Neutrophil (primary cell): ENCODE results near the gene LGALS7.

ENCODE experiments used
- H3K27ac ChIP-seq: fragments of 200-600 bp; sonication (generic); 2 replicates; pipeline ENCODE4 v1.5.1; 2016; ENCODE audit warnings: mild to moderate bottlenecking, moderate library complexity
- H3K27me3 ChIP-seq: fragments of 200-600 bp; sonication (generic); 2 replicates; pipeline ENCODE4 v1.6.0; 2016; ENCODE audit warnings: mild to moderate bottlenecking
- H3K36me3 ChIP-seq: fragments of 200-600 bp; sonication (generic); 2 replicates; pipeline ENCODE4 v1.5.1; 2017
- H3K4me1 ChIP-seq, 2 experiments: fragments of 200-600 bp in 1 of 2; sonication (generic) in 1 of 2; 1 replicate in 1 of 2; 2 replicates in 1 of 2; pipeline versions ENCODE4 v1.5.1 to v1.6.1; 2013 to 2016; ENCODE audit warnings: low read depth in 1 of 2, low read length in 1 of 2, mild to moderate bottlenecking in 1 of 2, moderate library complexity in 1 of 2; ENCODE audit not compliant: control insufficient read depth in 1 of 2, insufficient read depth in 1 of 2
- H3K4me3 ChIP-seq, 2 experiments: fragments of 200-600 bp in 1 of 2; sonication (generic) in 1 of 2; 1 replicate in 1 of 2; 2 replicates in 1 of 2; pipeline ENCODE4 v1.5.1; 2013 to 2016; ENCODE audit warnings: low read depth in 1 of 2, low read length in 1 of 2, mild to moderate bottlenecking in 1 of 2, moderate library complexity in 1 of 2
- H3K9me3 ChIP-seq: fragments of 200-600 bp; sonication (generic); 2 replicates; pipeline ENCODE4 v1.5.1; 2016
- TF ChIP-seq, protein P1 (sequence below): fragments of 200-600 bp; sonication (generic); IDR thresholded peaks from 2 replicates; pipeline ENCODE4 v1.5.1; 2016; ENCODE audit warnings: antibody characterized with exemption

Gene LGALS7

DNA sequence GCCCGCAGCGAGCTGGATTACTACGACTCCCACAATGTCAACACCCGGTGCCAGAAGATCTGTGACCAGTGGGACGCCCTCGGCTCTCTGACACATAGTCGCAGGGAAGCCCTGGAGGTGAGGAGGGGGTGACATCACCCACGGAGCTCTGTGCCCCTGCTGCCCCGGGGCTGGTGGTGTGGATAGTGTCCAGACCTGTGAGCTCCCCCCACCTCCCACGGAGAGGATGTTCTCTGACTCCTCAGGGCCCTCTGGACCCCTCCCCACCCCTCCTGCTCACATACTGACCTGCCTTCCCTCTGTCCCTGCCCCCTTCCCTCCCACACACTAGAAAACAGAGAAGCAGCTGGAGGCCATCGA is 49.7 kb downstream of the LGALS7 start:
- Histone ChIP-seq H3K4me1 (no peaks in the 10 kb centered on the region), H3K27me3 (no peaks in the 10 kb centered on the region), H3K27ac (no peak overlapping the region), H3K9me3 (no peaks in the 10 kb centered on the region), H3K4me3 (no peak overlapping the region), H3K36me3 (peaks cover 100% of the 10 kb centered on the region)
- TF ChIP-seq, protein P1, sequence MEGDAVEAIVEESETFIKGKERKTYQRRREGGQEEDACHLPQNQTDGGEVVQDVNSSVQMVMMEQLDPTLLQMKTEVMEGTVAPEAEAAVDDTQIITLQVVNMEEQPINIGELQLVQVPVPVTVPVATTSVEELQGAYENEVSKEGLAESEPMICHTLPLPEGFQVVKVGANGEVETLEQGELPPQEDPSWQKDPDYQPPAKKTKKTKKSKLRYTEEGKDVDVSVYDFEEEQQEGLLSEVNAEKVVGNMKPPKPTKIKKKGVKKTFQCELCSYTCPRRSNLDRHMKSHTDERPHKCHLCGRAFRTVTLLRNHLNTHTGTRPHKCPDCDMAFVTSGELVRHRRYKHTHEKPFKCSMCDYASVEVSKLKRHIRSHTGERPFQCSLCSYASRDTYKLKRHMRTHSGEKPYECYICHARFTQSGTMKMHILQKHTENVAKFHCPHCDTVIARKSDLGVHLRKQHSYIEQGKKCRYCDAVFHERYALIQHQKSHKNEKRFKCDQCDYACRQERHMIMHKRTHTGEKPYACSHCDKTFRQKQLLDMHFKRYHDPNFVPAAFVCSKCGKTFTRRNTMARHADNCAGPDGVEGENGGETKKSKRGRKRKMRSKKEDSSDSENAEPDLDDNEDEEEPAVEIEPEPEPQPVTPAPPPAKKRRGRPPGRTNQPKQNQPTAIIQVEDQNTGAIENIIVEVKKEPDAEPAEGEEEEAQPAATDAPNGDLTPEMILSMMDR: no peak

DNA sequence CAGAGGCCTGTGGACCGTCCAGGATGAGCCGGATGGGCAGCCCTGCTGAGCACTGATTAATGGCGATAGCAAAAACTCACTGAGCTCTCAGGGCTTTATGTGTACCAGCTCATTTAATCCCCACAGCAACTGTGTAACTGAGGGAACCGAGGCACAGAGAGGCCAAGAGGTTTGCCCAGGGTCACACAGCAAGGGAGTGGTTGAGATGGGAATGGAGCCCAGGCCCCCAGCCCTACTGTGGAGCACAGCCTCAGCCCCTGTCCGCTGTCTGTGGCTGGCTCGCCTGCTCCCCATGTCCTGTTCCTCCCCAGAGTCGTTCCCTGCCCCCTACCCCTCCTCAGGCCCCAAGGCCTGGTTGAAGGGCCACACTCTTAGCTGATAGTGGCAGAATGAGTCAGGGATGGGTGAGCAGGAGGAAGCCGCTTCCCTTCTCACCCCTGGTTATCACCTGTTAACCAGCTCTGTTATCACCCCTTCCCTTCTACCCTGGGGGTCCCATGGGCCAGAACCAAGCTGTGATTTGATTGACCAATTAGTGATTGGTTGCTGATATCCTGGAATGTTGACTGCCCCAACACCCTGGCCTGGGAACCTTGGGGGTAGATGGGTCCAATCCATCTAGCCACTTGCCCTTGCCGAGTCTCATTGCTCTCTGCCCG is 50.2 kb downstream of the LGALS7 start:
- no peaks in the 10 kb centered on the region for H3K9me3 ChIP-seq
- peaks cover 100% of the 10 kb centered on the region for H3K36me3 ChIP-seq
- TF ChIP-seq, protein P1: no peak
- no peak overlapping the region for H3K27ac ChIP-seq
- H3K4me1 ChIP-seq: no peaks in the 10 kb centered on the region
- H3K4me3 ChIP-seq: no peak overlapping the region
- no peaks in the 10 kb centered on the region for H3K27me3 ChIP-seq

DNA sequence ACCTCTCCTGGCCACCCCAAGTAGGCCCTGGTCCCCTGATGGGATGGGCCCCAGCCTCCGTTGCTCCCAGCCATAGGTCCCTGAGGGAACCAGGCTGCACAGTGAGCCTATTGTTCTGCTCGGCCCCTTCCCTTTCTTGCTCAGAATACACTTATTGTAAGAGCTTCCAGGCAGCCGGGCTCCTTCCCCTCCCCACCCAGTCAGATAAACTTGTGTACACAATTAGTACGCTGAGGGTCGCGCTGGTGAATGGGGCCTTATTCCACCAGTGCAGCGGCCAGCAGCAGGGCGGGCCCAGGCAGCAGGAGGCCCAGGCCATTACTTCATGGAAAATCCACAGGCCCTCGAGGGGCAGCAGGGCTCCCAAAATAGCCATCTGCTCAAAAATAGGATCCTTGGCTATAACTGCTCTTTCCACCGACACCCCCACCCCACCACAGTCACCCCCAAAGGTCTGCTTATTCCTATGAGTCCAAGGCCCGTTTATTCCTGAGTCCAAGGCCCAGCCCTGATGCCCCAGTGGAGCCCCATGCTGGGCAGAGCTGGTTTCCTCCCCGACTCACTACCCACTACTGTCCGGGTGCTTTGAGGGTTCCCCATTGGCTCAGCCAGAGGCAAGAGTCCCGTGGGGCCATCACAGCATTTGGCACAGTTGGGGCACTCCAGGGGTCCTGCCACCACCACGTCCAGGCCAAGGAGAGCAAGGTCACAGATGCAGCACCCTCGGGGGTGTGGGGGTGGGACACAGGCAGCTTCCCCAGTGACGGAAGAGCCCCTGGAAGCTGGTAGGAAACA is 51.1 kb downstream of the LGALS7 start:
- H3K36me3 ChIP-seq: peaks cover 100% of the 10 kb centered on the region
- H3K4me1 ChIP-seq: no peaks in the 10 kb centered on the region
- no peak overlapping the region for H3K4me3 ChIP-seq
- TF ChIP-seq, protein P1: no peak
- no peaks in the 10 kb centered on the region for H3K27me3 ChIP-seq
- H3K9me3 ChIP-seq: no peaks in the 10 kb centered on the region
- no peak overlapping the region for H3K27ac ChIP-seq

DNA sequence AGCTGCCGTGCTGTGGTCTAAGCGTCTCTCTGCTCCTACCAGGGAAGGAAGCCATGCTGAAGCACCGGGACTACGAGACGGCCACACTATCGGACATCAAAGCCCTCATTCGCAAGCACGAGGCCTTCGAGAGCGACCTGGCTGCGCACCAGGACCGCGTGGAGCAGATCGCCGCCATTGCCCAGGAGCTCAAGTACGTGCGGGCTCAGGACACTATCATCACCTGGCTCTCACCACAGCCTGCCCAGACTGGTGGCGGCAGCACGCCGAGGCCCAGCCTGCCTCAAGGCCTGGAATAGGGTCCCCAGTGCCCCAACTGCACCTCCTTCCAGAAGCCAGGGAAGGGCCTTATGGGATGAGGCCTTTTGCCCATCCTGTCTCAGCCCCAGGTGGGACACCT is 51.8 kb downstream of the LGALS7 start:
- Histone ChIP-seq H3K27ac (no peak overlapping the region), H3K4me1 (no peaks in the 10 kb centered on the region), H3K36me3 (peaks cover 100% of the 10 kb centered on the region), H3K4me3 (no peak overlapping the region), H3K27me3 (no peaks in the 10 kb centered on the region), H3K9me3 (no peaks in the 10 kb centered on the region)
- TF ChIP-seq, protein P1: no peak
